D341Med (cell line): ENCODE measurements around the gene MYL9.

Source experiments
- DNase-seq: peaks from one replicate; pipeline ENCODE4 v3.0.0; 2012; ENCODE audit warnings: low spot score

Gene MYL9

DNA sequence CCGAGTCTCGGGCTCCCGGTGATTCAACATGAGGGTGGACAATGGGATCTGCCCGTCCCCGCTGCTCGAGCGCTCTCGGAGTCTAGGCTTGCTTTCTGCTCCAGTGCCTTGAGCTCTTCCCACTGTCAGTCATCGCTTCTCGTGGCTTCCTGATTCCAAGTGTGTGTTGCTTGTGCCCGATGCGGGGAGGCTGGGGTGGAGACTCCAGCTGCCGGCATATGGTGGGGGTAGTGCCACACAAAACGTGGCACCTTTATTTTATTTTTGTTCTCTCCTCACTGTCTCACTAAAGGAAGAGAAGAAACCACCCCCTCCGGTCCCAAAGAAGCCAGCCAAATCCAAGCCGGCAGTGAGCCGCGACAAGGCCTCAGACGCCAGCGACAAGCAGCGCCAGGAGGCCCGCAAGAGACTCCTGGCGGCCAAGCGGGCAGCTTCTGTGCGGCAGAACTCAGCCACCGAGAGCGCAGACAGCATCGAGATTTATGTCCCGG, 14.8 kb upstream of the MYL9 start:
- no peak for DNase-seq

GRCh38 chr20:36527331-36528125, 13.8 kb upstream of the MYL9 start:
- no peak for DNase-seq

DNA sequence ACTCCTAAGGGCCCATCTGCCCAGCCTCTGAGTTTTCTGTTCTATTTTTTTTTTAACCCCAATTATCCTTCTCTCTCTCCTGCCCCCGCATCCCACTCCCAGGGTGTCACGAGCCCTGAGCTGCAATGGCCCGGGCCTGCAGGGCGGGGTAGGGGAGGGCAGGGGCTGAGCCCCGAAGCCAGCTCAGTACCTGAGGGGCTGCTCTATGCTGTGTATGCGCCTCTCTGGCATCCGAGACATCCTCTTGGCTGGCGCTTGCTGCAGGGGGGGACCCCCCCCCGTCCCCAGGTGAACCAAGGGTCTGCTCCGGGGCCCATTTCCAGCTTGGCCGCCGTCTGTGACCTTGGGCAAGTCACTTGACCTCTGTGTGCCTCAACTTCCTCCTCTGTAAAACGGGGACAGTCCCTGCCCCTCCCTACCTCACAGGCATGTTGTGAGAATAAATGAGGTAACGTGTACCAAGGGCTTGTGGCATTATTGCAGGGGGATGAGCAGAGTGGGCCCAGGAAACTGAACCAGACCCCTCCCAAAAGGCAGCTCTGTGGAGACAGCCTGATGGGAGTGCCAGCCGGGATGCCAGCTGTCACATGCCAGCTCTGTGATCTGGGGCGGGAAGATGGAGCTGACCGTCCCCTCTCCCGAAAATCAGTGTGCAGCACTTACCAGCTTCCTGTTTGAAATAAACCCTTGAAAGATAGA, 13.0 kb upstream of the MYL9 start:
- DNase-seq, result no peak

DNA sequence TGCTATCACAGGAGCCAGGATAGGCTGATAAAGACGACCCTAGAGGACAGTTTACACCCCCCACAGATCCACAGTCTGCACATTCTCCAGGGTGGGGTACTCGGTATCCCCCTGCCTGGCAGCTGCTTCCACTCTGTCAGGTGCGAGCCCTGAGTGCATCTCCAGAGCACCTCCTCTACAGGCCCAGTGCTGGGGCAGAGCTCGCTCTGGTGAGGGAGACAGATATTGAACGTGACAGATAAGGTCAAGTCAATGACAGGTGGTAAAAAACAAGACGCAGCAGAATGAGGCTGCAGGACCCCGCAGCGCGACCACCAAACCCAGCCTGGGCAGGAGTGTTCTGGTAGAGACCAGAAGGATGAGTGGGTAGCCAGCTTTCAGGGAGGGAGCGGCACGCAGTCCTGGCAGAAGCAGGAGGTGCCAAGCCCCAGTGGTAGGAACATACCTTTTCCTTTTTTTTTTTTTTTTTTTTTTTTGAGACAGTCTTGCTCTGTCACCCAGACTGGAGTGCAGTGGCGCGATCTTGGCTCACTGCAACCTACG, 12.4 kb upstream of the MYL9 start:
- DNase-seq, result no peak

DNA sequence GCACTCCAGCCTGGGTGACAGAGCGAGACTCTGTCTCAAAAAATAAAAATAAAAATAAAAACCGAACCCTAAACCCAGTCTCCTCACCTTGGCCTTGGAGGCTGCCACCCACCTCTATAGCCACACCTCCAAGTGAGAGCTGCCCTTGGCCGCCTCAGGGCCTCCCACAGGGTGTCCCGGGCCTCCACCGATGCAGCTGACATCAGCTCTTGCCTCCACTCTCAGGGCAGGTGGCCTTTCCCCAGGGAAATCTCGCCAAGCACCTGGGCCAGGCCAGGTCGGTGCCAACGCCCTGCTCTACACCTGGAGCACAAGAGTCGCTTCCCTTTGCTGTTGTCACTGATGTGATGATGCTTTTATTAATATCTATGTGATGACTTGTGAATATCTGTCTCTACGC, 8.9 kb upstream of the MYL9 start:
- DNase-seq, result peak; percentile 27

DNA sequence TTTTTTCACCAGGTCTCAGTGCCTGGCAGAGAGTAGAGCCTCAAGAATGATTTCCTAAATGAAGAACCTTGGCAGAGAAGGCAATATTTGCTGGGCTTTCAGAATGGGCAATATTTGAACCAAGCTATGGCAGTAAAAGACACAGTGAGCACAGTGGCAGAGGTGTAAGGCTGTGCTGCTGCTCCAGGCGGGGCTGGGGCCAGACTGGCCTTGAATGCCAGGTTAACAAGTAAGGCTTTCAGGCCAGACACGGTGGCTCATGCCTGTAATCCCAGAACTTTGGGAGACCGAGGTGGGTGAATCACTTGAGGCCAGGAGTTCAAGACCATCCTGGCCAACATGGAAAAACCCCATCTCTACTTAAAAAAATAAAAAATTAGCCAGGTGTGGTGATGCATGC, 8.5 kb upstream of the MYL9 start:
- no peak for DNase-seq

- no peak for DNase-seq
These were observed 3.1 kb upstream of the MYL9 start for GRCh38 chr20:36538026-36538722.

GRCh38 chr20:36540551-36541211, 638 bp upstream of the MYL9 start:
- peak; percentile 19 for DNase-seq

GRCh38 chr20:36541768-36542488, 609 bp downstream of the MYL9 start:
- peak; percentile 56 for DNase-seq

DNA sequence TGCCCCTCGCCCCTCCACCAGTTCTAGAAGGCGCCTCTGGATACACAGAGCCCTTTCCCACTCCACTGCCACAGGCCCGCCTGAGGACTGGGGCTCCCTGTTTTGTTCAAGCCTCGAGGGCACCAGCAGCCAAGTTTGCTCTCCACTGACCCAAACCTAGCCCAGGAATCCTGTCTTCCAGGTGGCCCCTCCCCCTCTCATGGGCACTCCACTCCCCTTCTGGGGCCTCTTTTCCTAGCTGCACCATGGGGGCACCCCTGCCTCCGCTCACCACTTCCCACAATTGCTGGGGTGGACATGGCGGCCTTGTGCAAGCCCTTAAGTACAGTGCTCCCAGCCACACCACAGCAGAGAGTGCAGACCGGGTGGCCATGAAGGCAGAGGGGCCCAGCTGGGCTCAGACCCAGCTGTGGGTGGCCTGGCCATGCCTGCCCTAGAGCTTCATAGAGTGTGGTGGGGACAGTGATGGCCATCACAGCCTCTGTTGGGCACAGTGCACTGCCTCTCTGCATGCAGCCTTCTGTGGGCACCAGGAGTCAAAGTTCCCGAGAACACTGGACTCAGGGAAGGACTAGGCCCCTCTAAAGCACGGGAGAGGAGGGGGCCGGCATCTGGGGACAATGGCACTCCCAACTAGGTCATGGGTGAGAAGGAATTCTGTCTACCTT, 1.3 kb downstream of the MYL9 start:
- DNase-seq, result peak; percentile 30

DNA sequence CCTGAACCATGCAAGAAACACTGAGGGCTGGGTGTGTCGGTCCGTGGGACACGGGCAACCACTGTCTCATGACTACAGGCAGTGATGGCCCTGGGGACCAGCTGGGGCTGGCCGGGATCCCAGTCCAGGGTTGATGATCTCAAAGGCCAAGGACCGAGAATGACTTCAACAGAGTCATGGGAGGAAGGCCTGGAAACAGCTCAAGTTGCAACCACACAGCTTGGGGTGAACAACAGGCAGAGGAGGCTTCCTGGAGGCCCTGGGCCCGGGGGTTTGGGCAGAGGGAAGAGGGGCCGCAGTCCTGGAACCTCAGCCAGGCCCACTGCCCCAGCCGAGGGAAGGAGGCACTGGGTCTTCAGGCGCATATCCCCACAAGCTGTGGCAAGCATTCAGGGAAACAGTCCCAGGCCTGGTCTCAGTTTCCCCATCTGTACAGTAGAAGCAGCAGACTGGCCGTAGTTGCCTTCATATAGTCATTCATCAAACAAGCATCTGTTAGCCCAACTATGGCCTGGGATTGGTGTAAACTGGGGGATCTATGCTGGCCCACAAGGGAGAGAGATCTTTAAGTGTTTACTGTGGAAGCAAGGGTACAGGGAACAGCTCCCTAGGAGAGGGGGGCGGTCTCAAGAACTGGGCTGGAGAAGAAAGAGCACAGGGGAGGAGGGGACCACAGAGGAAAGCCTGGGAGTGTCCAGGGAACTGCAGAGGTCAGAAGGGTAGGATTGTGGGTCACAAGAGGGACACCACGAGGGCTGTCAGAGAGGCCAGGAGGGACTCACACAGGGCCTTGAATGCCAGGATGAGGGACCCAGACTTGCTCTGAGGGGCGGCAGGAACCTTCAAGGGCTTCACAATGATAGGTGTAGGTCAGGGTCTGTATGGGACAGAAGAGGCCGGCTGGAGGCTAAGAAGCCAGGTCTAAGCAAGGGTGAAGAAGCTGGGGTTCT, 2.1 kb downstream of the MYL9 start:
- peak; percentile 26 for DNase-seq

DNA sequence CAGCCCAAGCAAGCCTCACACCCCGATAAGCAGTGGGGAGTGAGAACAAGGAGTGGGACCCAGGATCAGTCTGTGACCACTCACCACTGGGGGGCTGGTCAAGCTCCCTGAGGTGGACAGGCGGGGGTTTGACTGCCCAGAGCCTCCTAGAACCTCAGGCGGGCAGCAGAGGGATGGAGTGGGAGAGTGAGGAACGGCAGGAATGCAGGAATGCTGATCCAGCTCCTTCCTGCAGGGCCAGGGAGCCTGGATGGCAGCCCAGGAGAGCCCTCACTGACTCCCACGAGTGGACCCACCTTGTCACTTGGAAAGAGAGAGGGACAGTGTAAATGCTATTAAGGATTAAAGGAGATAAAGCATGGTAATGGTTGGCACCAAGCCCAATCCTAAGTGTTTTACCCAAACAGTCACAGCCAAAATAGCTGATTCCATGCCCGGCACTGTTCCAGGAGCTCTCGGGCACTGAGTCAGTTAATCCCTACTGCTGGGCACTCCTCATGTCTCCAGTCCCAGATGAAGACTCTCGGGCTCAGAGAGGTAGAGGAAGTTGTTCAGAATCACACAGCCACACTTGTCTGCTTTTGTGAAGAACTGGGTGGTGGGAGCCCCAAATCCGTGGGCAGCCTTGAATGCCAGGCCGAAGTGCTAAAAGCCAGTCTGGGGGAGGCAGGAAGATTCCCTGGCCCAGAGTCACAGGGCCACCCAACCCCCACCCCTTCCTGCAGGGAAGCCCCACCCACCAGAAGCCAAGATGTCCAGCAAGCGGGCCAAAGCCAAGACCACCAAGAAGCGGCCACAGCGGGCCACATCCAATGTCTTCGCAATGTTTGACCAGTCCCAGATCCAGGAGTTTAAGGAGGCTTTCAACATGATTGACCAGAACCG, 3.1 kb downstream of the MYL9 start:
- DNase-seq, result peak; percentile 66

- no peak for DNase-seq
These were observed 4.9 kb downstream of the MYL9 start for GRCh38 chr20:36546111-36546736.

- DNase-seq, result peak; percentile 15
These were observed 6.1 kb downstream of the MYL9 start for GRCh38 chr20:36547186-36548005.

DNA sequence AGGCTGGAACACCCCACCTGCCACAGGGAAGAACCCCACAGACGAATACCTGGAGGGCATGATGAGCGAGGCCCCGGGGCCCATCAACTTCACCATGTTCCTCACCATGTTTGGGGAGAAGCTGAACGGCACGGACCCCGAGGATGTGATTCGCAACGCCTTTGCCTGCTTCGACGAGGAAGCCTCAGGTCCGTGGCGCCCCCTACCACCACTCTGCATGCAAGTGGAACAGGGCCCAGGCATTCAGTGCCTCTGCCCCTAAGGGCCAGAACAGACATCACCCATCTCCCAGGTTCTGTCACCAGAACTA, 6.6 kb downstream of the MYL9 start:
- DNase-seq, result peak; percentile 44

- peak; percentile 24 for DNase-seq
These were observed 7.6 kb downstream of the MYL9 start for GRCh38 chr20:36548704-36549627.
